ENCODE data around the gene FNDC1. TPM values are rescaled to one million over a fixed set of nuclear protein-coding genes. Genes with fewer than 3 reads are reported as not detected.

The FNDC1 gene
- total RNA-seq, 1 donor from 2014 or later, result not detected

DNA sequence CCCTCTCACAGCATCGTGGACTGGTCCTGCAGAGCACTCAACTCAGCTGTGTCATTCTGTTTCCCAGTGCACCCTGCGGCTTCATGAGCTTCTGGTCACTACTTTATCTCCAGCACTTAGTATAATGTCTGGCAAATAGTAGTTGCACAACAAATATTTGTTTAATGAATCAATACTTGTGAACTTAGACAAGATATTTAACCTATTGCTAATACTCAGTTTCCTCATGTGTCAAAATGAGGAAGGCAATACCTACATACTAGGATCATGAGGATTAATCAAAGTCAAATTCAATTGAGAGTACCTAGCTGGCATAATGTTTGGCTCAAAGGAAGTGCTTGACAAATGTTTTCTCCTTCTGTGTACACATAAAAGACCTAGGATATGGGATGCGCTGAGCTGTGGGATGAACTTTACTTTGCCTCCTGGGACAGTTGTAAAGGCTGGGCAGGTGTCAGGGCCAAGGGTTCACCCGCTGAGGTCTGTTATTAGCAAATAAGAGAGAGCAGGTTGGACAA, 86.3 kb downstream of the FNDC1 start:
- Mint-ChIP-seq H3K36me3 (no peaks in the 10 kb centered on the region), H3K9me3 (no peaks in the 10 kb centered on the region), H3K27ac (no peak overlapping the region), H3K27me3 (ENCODE audit: insufficient read depth, low read depth) (peaks cover 6% of the 10 kb centered on the region), H3K4me3 (no peak overlapping the region), H3K4me1 (peaks cover 3% of the 10 kb centered on the region)
- DNase-seq (ENCODE audit: low spot score), result no peak
- no peak overlapping the region for H3K4me2 ChIP-seq
- no peaks in the 10 kb centered on the region for H3F3A ChIP-seq (ENCODE audit: low read depth)
- no peak overlapping the region for H3K27ac ChIP-seq
- no peak overlapping the region for H3K4me3 ChIP-seq
- no peaks in the 10 kb centered on the region for H4K20me1 ChIP-seq (ENCODE audit: low read depth)
- no peaks in the 10 kb centered on the region for H3K36me3 ChIP-seq
- no peak overlapping the region for H2AFZ ChIP-seq (replicated peaks)
- H3K9me3 ChIP-seq (ENCODE audit: low read depth), result no peaks in the 10 kb centered on the region
- no peak overlapping the region for H3K9ac ChIP-seq
- TF ChIP-seq EZH2phosphoT487 (IDR thresholded peaks at IDR 0.05) (no peak), CTCF (IDR thresholded peaks at IDR 0.05) (no peak), EZH2 (IDR thresholded peaks at IDR 0.05) (no peak)
- H3K79me2 ChIP-seq (ENCODE audit: low read depth), result no peaks in the 10 kb centered on the region
- H3K4me1 ChIP-seq, result no peaks in the 10 kb centered on the region
- H3K27me3 ChIP-seq, result no peaks in the 10 kb centered on the region

DNA sequence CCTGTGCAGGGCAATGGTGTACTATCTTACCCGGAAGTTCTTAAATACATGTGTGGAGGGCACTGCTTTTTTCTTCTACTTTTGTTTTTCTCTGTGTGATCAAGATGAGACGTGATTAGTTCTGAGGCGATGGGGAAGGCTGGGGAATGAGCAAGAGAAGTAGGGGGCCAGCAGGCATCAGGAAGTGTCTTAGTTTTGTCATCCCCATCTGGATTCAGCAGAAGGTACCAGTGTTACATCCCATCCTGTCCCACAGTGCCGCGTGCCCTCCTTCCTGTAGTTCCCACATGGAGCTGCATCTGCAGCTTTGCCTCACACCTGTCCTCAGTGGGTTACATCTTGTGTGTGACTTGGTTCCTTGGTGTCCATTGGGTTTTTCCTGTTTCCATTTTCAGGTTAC, 86.9 kb downstream of the FNDC1 start:
- H3K36me3 ChIP-seq, result no peaks in the 10 kb centered on the region
- no peak for TF ChIP-seq CTCF (IDR thresholded peaks at IDR 0.05)
- no peak for TF ChIP-seq EZH2phosphoT487 (IDR thresholded peaks at IDR 0.05)
- TF ChIP-seq EZH2 (IDR thresholded peaks at IDR 0.05), result no peak
- H3K27me3 Mint-ChIP-seq (ENCODE audit: insufficient read depth, low read depth), result peaks cover 6% of the 10 kb centered on the region
- no peaks in the 10 kb centered on the region for H3K36me3 Mint-ChIP-seq
- no peaks in the 10 kb centered on the region for H3K4me1 ChIP-seq
- H3K9me3 Mint-ChIP-seq, result no peaks in the 10 kb centered on the region
- no peaks in the 10 kb centered on the region for H3F3A ChIP-seq (ENCODE audit: low read depth)
- H3K79me2 ChIP-seq (ENCODE audit: low read depth), result no peaks in the 10 kb centered on the region
- no peak overlapping the region for H3K4me2 ChIP-seq
- no peaks in the 10 kb centered on the region for H3K27me3 ChIP-seq
- DNase-seq (ENCODE audit: low spot score), result no peak
- H4K20me1 ChIP-seq (ENCODE audit: low read depth), result no peaks in the 10 kb centered on the region
- H3K27ac ChIP-seq, result no peak overlapping the region
- H3K4me1 Mint-ChIP-seq, result peaks cover 3% of the 10 kb centered on the region
- H3K9ac ChIP-seq, result no peak overlapping the region
- no peak overlapping the region for H2AFZ ChIP-seq (replicated peaks)
- no peaks in the 10 kb centered on the region for H3K9me3 ChIP-seq (ENCODE audit: low read depth)
- H3K27ac Mint-ChIP-seq, result no peak overlapping the region
- H3K4me3 ChIP-seq, result no peak overlapping the region
- H3K4me3 Mint-ChIP-seq, result no peak overlapping the region

DNA sequence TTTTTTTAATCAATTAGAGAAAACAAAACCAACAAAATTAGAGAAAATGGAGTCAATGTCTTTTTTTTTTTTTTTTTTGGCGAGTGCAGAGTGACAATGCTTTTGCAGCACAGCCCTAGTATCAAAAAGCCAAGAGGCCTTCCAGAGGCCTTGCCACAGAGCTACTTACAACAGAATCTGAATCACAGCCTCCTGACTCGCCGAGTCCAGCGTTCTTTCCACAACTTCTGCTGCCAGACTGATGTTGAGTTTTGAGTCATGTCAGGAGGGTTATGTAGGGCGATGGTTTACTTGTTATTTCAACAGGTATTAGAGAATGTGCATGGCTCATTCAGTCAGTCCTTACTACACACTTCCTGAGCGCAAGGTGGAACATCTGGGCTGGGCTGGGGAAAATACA, 88.6 kb downstream of the FNDC1 start:
- no peak overlapping the region for H3K4me3 ChIP-seq
- H3K79me2 ChIP-seq (ENCODE audit: low read depth), result no peaks in the 10 kb centered on the region
- no peaks in the 10 kb centered on the region for H3K36me3 Mint-ChIP-seq
- no peak overlapping the region for H2AFZ ChIP-seq (replicated peaks)
- no peak overlapping the region for H3K4me2 ChIP-seq
- peaks cover 2% of the 10 kb centered on the region for H3K4me1 Mint-ChIP-seq
- no peak overlapping the region for H3K27ac ChIP-seq
- no peak for DNase-seq (ENCODE audit: low spot score)
- H3K9ac ChIP-seq, result no peak overlapping the region
- H3K27me3 Mint-ChIP-seq (ENCODE audit: insufficient read depth, low read depth), result peaks cover 4% of the 10 kb centered on the region
- TF ChIP-seq EZH2phosphoT487 (IDR thresholded peaks at IDR 0.05) (no peak), EZH2 (IDR thresholded peaks at IDR 0.05) (no peak), CTCF (IDR thresholded peaks at IDR 0.05) (no peak)
- no peaks in the 10 kb centered on the region for H3K9me3 Mint-ChIP-seq
- H3K9me3 ChIP-seq (ENCODE audit: low read depth), result no peaks in the 10 kb centered on the region
- no peak overlapping the region for H3K4me3 Mint-ChIP-seq
- H3K27me3 ChIP-seq, result no peaks in the 10 kb centered on the region
- H3K4me1 ChIP-seq, result no peaks in the 10 kb centered on the region
- H4K20me1 ChIP-seq (ENCODE audit: low read depth), result no peaks in the 10 kb centered on the region
- H3F3A ChIP-seq (ENCODE audit: low read depth), result no peaks in the 10 kb centered on the region
- no peak overlapping the region for H3K27ac Mint-ChIP-seq
- no peaks in the 10 kb centered on the region for H3K36me3 ChIP-seq

All from neural progenitor cell (in vitro differentiated cells).